Esophagus mucosa (tissue), 1 donor: ENCODE results near the gene SLC10A3. TPM values are rescaled to one million over a fixed set of nuclear protein-coding genes. Genes with fewer than 3 reads are reported as not detected.

Source experiments
- ATAC-seq: fragments of 200-7000 bp; cut with Tn5 transposase; one replicate; pipeline ENCODE4 v1.9.1; 2020
- total RNA-seq: library from RNA; stranded (reverse); gene quantifications from one replicate; pipeline ENCODE4 v1.2.4, GENCODE V29; 2023
- donor health status: DM: yes; HTN: yes; CAD: no.

The SLC10A3 gene
- total RNA-seq, 1 donor from 2014 or later = 20.6 TPM

DNA sequence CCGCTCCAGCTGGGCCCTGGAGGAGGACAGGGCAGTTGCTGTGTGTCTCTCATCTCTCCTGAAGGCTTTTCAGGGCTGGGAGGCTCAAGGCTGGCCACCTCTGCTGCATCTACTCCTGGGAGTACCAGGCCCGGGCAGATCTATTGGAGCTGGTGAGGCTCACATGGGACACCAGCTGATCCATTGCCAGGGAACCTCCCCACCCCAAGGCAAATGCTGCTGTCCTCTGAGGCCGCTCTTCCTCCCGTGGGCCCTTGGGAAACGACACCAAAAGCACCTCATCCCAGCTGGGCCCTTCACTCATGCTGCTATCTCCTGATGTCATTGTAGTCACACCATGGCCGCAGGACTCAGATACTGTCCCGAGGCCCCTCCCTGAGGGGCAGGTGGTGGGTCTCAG is 7.6 kb downstream of the SLC10A3 start:
- no peak for ATAC-seq

DNA sequence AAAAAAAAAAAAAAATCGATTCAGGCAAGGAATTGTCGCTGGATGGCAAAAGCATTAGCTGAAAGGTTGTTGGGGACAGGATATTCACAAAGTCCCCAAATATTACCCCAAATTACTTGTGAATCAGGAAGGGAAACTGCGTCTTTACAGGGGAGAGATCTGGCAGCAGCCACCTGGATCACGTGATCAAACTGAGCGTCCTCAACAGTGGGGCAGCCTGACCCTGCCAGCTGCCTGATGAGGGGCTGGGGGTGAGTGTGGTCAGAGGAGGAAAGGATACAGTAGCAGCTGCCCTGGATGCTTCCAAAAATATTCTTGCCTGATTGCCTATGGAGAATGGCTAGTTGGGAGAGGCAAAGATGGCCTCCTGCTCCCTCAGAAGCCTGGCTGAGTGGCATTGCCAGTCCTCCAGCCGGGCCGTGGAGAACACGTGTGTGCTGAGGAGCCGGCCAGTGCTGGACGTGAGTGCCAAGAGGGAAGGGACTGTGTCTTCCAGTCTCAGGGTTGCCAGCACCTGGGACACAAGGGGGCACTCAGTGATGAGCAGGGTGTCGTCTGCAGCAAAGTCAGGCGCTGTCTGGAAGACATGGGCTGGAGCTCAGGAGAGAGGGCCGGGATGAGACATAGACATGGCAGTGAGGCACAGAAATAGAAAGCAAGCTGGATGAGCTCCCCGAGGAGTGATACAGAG is 8.4 kb downstream of the SLC10A3 start:
- no peak for ATAC-seq

DNA sequence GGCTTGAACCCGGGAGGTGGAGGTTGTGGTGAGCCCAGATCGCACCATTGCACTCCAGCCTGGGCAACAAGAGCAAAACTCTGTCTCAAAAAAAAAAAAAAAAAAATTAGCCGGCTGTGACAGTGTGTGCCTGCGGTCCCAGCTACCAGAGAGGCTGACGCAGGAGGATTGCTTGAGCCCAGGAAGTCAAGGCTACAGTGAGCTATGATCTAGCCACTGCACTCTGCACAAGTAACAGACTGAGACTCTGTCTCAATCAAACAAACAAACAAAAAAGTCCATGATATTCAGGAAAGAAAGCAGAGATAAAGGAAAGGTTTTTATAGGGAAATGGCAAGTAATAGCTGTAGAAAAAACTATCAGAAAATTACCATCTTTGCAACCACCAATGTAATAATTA is 9.2 kb downstream of the SLC10A3 start:
- ATAC-seq = no peak

DNA sequence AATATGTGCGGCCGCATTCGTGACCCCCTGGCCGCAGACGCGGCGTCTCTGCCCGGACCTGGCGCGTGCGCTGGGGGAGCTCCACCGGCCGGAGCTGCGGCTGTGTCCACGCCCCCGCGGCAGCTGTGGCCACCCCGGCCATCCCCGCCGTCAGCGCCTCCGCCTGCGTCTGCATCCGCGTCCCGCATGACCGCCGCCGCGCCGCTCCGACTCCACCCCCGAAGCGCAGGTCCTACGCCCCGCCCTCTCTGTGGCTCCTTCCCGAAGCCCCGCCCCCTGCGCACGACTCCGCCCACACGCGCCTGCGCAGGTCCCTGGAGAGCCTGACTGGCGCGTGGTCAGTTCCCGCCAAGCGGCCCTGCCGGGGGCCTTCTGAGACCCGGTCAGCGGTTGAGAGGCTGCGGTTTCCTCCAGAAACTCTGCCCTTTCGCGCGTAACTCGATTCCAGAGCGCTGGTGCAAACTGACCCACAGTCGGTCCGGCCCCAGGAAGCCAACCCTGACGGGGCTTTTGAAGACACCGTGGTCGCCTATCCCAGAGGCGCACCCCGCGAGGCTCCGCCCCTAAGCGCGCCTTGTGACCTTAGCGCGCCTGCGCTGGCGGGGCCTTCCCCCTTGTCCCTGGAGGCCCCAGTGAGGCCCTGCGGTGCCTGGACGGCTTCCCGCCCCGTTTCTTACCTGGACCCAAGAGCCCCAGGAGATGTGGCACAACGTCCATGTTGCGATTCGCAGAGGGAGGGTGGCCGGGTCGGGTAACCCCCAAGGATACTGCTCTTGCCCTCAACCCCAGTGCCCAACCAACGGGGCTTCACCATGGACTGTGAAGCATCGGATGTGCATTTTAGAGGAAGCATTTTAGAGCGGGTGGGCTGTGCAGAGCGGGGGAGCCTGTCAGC is 11.5 kb downstream of the SLC10A3 start, which contains the start of gene LAGE3:
LAGE3 (minus strand) TSS at position 554 of the 895 bp plus-strand sequence; CDS start at position 188, 366 bp downstream.
- peak; percentile 97 for ATAC-seq

DNA sequence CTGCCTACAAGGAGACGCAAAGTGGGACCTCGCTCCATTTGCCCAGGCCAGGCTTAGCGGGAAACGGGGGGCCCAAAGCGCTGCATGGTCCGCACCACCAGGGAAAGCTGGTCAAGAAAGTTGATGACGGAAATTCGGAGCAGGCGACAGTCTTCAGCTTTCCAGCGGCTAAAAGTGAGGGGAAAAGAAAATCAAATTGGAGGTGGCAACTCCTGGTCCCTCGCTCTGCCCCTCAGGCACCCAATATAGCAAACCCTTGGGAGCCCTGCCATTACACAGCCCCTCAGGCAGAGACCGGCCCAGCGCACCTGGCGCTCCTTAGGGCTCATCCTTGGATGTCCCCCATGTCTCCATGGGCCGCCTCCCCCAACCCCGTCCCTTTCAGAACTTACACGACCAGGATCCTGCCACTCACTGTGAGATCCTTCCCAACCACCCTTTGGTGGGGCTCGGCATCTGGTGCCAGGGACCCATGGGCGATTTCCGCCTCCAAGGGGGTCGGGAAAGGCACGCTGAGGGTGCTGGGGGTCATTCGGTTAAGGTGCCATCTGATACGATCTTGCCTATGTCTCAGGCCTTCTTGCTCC is 12.4 kb downstream of the SLC10A3 start:
- ATAC-seq = no peak

DNA sequence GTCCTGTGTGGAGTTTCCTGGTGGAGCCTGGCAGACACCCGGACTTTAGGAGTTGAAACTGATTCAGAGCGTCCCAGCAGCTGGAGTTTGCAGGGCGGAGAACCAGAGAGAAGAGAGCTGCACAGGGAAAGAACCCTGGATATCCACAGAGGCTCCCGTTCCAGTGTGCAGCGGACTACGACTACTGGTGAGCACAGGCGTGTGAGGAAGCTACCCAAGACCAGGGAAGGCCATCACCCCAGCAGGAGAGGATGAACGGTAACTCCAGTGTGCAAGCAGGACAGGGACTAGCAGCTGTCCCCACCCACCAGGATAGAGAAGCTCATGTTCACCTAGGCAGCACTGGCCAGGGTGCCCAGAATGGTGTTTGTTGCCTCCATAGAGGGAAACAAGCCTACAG is 13.6 kb downstream of the SLC10A3 start:
- no peak for ATAC-seq

DNA sequence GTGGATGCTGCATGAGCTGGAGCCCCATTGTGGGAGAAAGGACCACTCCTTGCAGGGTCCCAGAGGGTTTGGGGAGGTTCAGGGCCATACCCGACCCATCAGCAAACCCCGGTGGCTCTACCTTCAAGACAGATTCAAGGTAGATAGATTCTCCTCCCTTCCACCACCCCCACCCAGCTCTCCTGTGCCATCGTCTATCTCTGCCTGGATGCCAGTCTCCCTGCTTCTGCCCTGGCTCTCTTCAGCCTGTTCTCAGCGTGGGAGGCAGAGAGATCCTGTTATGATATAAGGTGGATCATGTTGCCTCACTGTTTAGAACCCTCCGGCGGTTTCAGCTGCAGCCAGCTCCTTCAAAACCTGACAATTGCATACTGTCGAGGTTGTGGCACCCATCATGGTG is 16.7 kb downstream of the SLC10A3 start:
- ATAC-seq = no peak

DNA sequence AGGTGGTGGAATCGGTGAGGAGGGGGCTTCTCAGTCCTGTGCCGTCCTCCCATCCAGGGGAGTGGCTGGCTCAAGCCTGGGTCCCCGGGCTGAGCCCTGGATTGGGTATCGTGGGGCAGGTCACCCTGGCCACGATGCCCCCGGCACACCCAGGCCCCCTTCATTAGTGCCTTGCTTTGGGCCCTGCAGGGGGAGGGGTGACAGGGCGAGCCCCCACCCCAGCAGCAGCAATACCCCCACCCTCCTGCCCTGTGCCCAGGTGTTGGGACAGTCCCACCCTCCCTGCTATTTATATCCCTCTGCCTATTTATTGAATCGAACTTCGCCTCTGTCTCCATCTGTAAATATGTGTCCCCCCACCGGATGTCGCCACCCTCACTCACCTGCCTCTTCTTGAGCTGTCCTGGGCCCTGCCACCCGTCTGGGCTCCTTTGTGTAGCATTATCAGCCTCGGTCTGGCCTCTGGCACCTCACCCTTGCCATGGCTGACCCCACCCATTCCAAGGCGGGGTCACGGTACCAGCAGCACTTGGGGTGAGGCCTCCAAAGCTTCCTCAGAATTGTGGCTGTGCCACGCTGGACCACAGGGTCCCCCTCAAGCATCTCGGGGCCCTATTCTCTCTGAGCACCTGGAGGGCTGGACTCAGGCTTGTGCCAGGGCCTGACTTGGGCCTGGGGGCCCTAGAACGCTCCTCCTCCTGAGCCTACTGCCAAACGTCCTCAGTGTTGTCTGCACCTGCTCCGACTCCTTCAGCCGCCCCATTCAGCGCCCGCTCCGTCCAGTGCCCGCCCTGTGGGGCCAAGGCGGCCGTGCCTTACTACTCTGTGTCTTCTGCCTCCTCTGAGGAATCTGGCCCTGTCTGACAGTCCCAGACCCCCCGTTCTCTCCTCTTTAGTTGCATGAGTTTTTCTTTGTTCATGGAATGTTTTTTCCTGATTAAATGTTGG is 17.5 kb downstream of the SLC10A3 start:
- peak; percentile 21 for ATAC-seq

DNA sequence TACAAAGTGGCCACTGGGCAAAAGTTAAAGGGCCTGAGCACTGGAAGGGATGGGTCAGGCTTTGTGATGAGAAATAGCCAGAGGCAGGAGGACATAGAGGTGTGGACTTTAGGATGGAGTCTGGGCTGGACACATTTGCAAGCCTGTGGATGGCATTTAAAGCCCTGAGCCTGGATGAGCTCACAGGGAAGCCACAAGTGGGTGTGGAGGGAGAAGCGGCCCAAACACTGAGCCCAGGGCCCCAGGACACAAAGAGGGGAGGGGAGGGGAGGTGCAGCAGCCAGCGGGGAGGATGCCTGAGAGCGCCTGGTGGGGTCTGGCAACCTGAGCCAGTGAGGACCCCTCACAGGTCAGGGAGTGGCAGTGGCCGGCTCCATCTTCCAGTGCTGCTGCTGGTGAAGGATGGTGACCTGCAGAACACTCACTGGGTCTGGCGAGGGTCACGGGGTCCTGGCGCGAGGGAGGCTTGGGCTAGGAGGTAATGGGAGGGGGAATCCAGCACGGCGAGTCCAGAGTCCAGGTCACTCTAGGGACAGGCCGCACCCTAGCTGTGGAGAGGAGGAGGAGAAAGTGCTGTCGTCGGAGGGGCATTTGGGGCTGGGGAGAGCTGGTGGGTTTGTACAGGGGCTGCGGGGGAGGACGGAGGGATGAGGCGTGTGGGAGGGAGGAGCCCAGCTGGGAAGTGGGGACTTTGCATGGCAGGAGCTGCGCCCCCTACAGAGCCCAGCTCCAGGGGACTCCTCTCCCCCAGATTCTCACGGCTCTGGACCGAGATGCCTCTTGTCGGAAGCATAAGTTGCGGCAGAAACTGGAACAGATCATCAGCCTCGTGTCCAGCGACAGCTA is 18.4 kb downstream of the SLC10A3 start:
- no peak for ATAC-seq

DNA sequence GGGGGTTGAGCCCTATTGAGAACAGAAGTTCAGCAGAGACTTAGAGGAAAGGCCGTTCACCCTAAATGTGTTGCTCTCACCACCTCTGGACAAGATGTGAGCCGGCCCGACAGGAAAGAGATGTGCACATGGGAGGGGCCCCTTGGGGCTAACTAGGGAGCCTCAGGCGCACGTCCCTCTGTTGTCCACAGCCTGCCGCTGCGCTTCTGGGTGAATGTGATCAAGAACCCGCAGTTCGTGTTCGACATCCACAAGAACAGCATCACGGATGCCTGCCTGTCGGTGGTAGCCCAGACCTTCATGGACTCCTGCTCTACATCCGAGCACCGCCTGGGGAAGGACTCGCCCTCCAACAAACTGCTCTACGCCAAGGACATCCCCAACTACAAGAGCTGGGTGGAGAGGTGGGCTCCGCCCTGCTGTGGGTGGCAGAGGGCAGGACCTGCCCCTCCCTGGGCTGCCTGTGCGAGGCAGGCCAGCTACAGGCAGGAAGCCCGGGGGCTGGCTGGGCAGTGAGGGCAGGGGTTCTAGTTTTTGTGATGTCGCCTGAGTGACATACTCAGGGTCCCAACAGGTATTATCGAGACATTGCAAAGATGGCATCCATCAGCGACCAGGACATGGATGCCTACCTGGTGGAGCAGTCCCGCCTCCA is 19.4 kb downstream of the SLC10A3 start:
- ATAC-seq = no peak

DNA sequence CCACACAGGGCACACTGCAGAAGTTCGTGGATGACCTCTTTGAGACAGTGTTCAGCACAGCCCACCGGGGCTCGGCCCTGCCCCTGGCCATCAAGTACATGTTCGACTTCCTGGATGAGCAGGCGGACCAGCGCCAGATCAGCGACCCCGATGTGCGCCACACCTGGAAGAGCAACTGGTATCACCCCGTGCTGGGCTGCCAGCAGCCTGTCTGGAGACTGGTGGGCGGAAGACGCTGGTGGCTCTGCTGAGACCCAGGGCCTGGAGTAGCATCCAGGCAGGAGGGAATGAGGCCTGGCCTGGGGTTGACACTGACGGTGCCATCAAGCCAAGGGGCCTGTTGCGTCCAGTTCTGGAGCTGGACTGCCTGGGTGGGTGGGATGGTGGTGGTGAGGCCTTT is 20.0 kb downstream of the SLC10A3 start:
- ATAC-seq = no peak

DNA sequence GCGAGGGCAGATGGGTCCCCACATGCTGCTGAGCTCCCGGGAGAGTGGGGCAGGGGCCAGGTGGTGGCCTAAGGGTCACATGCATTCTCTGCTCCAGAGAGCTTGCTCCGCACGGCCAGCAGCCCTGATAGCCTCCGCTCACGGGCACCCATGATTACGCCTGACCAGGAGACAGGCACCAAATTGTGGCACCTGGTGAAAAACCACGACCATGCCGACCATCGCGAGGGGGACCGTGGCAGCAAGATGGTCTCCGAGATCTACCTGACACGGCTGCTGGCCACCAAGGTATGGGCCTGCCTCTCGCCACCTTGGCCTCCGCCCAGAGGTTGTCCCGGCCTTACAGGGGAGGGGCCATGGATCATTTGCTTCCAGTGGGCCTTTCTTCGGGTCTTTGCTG is 20.5 kb downstream of the SLC10A3 start:
- ATAC-seq = no peak

DNA sequence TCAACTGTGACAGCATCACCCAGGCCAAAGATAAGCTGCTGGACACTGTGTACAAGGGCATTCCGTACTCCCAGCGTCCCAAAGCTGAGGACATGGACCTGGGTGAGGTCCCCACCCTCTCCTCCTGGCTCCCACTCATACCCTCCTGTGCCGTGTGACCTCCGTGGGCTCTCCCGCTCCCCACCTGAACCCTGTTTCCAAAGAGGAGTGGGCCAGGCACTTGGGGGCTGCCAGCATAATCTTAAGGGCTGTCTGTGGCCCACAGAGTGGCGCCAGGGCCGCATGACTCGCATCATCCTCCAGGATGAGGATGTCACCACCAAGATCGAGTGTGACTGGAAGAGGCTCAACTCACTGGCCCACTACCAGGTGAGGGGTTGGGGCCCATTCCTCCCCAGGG is 21.3 kb downstream of the SLC10A3 start:
- ATAC-seq = no peak

DNA sequence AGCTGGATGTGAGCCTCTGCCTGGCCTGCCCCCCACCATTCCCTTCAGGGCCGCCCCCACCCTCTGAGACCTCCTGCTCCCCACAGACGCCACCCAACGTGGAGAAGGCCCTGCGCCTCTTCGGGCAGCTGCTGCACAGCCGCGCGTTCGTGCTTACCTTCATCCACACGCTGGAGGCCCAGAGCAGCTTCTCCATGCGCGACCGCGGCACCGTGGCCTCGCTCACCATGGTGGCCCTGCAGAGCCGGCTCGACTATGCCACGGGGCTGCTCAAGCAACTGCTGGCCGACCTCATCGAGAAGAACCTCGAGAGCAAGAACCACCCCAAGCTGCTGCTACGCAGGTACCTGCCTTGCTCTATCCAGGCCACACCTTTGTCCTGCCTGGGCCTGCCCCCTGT is 22.2 kb downstream of the SLC10A3 start:
- no peak for ATAC-seq

DNA sequence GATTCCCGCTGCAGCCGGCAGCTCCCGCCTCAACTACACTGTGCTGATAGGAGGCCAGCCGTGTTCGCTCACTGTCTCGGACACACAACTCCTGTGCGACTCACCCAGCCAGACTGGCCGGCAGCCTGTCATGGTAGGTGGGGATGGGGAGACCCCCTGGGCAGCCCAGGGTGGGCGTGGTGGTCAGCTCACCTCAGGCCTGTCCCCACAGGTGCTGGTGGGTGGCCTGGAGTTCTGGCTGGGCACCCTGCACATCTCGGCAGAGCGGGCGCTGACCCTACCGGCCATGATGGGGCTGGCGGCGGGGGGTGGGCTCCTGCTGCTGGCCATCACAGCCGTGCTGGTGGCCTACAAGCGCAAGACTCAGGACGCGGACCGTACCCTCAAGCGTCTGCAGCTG is 22.9 kb downstream of the SLC10A3 start:
- no peak for ATAC-seq

DNA sequence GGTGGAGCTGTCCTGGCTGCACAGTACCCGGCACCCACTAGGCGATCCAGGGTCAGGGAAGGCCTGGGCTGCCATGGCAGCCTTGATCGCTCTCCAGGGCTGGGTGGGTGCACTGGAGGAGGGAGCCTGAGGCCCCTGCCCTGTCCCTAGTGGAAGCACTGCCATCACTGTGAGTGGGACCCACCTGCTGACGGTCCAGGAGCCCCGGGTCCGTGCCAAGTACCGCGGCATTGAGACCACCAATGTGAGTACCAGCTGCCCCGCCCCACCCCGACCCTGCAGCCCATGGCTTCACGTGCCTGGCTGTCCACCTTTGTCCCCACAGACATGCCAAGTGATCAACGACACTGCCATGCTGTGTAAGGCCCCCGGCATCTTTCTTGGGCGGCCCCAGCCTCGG is 23.5 kb downstream of the SLC10A3 start:
- ATAC-seq = no peak

DNA sequence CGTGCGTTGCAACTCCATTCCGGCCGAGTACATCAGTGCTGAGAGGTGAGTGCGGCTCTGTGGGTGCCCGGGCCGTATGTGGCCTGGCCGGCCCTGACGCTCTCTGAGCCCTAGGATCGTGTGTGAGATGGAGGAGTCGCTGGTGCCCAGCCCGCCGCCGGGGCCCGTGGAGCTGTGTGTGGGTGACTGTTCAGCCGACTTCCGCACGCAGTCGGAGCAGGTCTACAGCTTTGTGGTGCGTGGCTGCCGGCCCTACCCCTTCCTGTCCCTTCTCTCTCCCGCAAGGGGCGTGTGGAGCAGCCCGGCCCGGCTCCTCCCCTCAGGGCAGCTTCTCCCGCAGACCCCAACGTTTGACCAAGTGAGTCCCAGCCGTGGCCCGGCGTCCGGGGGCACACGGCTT is 24.4 kb downstream of the SLC10A3 start:
- no peak for ATAC-seq

DNA sequence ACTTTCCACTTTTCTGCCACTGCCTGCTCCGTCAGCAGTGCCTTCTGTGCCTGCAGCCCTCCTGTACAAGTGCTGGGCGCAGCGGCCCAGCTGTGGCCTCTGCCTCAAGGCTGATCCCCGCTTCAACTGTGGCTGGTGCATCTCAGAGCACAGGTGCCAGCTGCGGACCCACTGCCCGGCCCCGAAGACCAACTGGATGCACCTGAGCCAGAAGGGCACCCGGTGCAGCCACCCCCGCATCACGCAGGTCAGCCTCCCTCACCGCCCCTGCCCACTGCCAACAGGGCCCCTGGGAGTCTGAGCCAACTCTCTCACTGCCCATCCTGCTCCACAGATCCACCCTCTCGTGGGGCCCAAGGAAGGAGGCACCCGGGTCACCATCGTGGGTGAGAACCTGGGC is 24.8 kb downstream of the SLC10A3 start:
- no peak for ATAC-seq

DNA sequence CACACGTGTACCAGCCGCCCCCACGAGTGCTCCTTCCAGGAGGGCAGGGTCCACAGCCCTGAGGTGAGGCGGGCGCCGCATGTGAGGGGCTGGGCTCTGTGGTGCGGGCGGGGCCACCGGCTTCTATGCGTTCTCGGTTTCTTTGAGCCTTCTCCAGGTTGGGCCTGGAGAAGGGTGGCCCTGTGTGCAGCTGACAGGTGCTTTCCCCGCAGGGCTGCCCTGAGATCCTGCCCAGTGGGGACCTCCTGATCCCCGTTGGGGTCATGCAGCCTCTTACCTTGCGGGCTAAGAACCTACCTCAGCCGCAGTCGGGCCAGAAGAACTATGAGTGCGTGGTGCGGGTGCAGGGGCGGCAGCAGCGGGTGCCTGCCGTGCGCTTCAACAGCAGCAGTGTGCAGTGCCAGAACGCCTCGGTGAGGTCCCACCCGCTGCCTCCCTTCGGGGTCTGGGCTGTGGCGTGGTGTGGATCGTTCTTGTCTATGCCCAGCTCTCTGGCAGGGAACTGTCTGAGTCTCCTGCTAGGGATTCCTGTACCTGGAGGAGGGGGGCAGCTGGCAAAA is 25.5 kb downstream of the SLC10A3 start:
- ATAC-seq = no peak

DNA sequence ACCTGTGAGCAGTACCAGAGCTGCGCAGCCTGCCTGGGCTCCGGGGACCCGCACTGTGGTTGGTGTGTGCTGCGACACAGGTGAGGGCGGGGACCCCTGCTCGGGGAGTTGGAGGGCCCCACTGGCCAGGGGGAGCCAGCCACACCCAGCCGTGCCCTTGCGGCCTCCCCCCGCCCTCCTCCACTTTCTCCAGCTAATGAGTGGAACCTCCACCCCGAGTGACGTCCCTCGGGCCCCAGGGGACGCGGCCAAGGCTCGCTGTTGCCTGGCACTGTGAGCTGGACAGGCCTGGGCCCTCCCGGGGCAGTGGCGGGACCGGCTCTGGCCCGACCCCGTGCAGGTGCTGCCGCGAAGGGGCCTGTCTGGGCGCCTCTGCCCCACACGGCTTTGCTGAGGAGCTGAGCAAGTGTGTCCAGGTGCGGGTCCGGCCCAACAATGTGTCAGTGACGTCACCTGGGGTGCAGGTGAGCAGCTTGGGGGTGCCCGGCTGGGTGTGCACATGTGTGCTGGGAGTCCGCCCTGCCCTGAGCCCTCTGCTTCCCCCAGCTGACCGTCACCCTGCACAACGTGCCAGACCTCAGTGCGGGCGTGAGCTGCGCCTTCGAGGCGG is 26.7 kb downstream of the SLC10A3 start:
- ATAC-seq = no peak
